ENCODE measurements around the gene CNKSR2.

- TF ChIP-seq CTCF (conservative IDR thresholded peaks at IDR 0.05; ENCODE audit: low read depth, low read length), result no peak
- no peak for TF ChIP-seq EZH2 (IDR thresholded peaks at IDR 0.05; ENCODE audit: borderline replicate concordance, low read depth, low read length, poor library complexity, severe bottlenecking)
Measured at GRCh38 chrX:21493226-21493830, 119.1 kb downstream of the CNKSR2 start.

Measured in A673 (cell line).